CD8-positive, alpha-beta memory T cell (primary cell): ENCODE measurements around the gene SLC9A5. TPM values are rescaled to one million over a fixed set of nuclear protein-coding genes. Genes with fewer than 3 reads are reported as not detected.

Experiments
- CTCF ChIA-PET: fragments of 350-600 bp; sonication (Branson Sonifier 250); formaldehyde crosslinking; loops from one replicate; lab custom pipeline; 2021; ENCODE audit warnings: antibody characterized with exemption; lab: Charles Lee
- POLR2A ChIA-PET: fragments of 350-600 bp; sonication (Branson Sonifier 250); formaldehyde crosslinking; loops from one replicate; lab custom pipeline; 2021; ENCODE audit warnings: antibody characterized with exemption; lab: Charles Lee
- DNase-seq, 5 donors: peaks; one replicate each; pipeline versions ENCODE4 v3.0.0 to v3.0.0-alpha.2; 2020 to 2022; ENCODE audit warnings: mixed read lengths in 1 of 5
- H3K27ac ChIP-seq: one replicate; pipeline ENCODE4 v1.7.0; 2013; ENCODE audit warnings: low read depth, mild to moderate bottlenecking, low read length, moderate library complexity
- H3K27me3 ChIP-seq: 2 replicates; pipeline ENCODE4 v1.7.0; 2013; ENCODE audit warnings: low read length, mild to moderate bottlenecking; ENCODE audit not compliant: insufficient read depth, poor library complexity, severe bottlenecking
- H3K36me3 ChIP-seq: 2 replicates; pipeline ENCODE4 v1.7.0; 2013; ENCODE audit warnings: mild to moderate bottlenecking, low read length, moderate library complexity; ENCODE audit not compliant: insufficient read depth
- H3K4me1 ChIP-seq: 2 replicates; pipeline ENCODE4 v1.7.0; 2013; ENCODE audit warnings: mild to moderate bottlenecking, low read length, moderate library complexity; ENCODE audit not compliant: insufficient read depth
- H3K4me3 ChIP-seq: 2 replicates; pipeline ENCODE4 v1.7.0; 2013; ENCODE audit warnings: mild to moderate bottlenecking, low read length
- H3K9me3 ChIP-seq: 2 replicates; pipeline ENCODE4 v1.7.0; 2013; ENCODE audit warnings: mild to moderate bottlenecking, low read length
- H3K27ac Mint-ChIP-seq, 8 donors: one replicate each; pipeline ENCODE4 v1.8.0; 2020 to 2021; ENCODE audit warnings: mixed read lengths in 8 of 8, mild to moderate bottlenecking in 6 of 8, inconsistent platforms in 3 of 8, moderate library complexity in 3 of 8
- H3K27me3 Mint-ChIP-seq, 2 donors: one replicate each; pipeline ENCODE4 v1.8.0; 2020 to 2021; ENCODE audit warnings: mixed read lengths in 2 of 2, mild to moderate bottlenecking in 1 of 2, moderate library complexity in 1 of 2
- H3K36me3 Mint-ChIP-seq, 3 donors: one replicate each; pipeline ENCODE4 v1.8.0; 2020 to 2021; ENCODE audit warnings: mixed read lengths in 3 of 3, inconsistent platforms in 1 of 3, mild to moderate bottlenecking in 1 of 3
- H3K4me1 Mint-ChIP-seq, 3 donors: one replicate each; pipeline ENCODE4 v1.8.0; 2020 to 2021; ENCODE audit warnings: mixed read lengths in 3 of 3, inconsistent platforms in 1 of 3, mild to moderate bottlenecking in 1 of 3
- H3K4me3 Mint-ChIP-seq, 7 donors: one replicate each; pipeline ENCODE4 v1.8.0; 2020 to 2021; ENCODE audit warnings: mixed read lengths in 7 of 7, mild to moderate bottlenecking in 6 of 7, moderate library complexity in 4 of 7, inconsistent platforms in 2 of 7
- H3K9me3 Mint-ChIP-seq, 5 donors: one replicate each; pipeline ENCODE4 v1.8.0; 2020 to 2022; ENCODE audit warnings: mixed read lengths in 5 of 5, mild to moderate bottlenecking in 3 of 5, moderate library complexity in 2 of 5, inconsistent platforms in 1 of 5
- polyA plus RNA-seq: library from polyadenylated mRNA; unstranded; fragments of 300-500 nt; fragmentation: Illumina TruSeq; gene quantifications from one replicate; pipeline ENCODE4 v1.2.3, GENCODE V29; 2021
- total RNA-seq, 2 experiments: library from RNA; stranded (reverse); gene quantifications; one replicate each; pipeline ENCODE4 v1.2.3, GENCODE V29; 2021

Gene SLC9A5
- total and polyA plus RNA-seq, 3 experiments from 2014 or later, result 5.2 TPM; not detected in 1

GRCh38 chr16:67245674-67246080, 3.1 kb upstream of the SLC9A5 start:
- Mint-ChIP-seq H3K27me3 (no peaks in the 10 kb centered on the region), H3K27ac (peak overlapping the region; percentile 90 to 98 (median 95)), H3K9me3 (no peaks in the 10 kb centered on the region), H3K4me1 (peaks cover 34 to 62% (median 52%) of the 10 kb centered on the region in 3 donors), H3K36me3 (peaks cover 0 to 6% (median 0%) of the 10 kb centered on the region in 3 donors), H3K4me3 (peak overlapping the region; percentile 72 to 97 (median 81))
- peak overlapping the region; percentile 72 for H3K27ac ChIP-seq
- H3K36me3 ChIP-seq, result no peaks in the 10 kb centered on the region
- no peaks in the 10 kb centered on the region for H3K9me3 ChIP-seq
- POLR2A ChIA-PET, result interaction anchor here (0.7 to 2.2 kb wide), 2 partner anchors 19 to 51 kb away, joined by 3 to 15 read pairs; partner anchors contain the start of gene TMEM208
- CTCF ChIA-PET, result interaction anchor here (1.1 to 1.7 kb wide), 5 partner anchors 14 to 232 kb away, joined by 3 to 12 read pairs (median 4); partner anchors contain the start of gene TMEM208
- no peaks in the 10 kb centered on the region for H3K27me3 ChIP-seq
- H3K4me1 ChIP-seq, result peaks cover 48% of the 10 kb centered on the region
- DNase-seq, result no peak
- peak overlapping the region; percentile 73 for H3K4me3 ChIP-seq

GRCh38 chr16:67246081-67246755, 2.6 kb upstream of the SLC9A5 start:
- Mint-ChIP-seq H3K36me3 (peaks cover 0 to 6% (median 0%) of the 10 kb centered on the region in 3 donors), H3K27me3 (no peaks in the 10 kb centered on the region), H3K4me3 (peak overlapping the region; percentile 82 to 97 (median 91)), H3K9me3 (no peaks in the 10 kb centered on the region), H3K4me1 (peaks cover 34 to 61% (median 52%) of the 10 kb centered on the region in 3 donors), H3K27ac (peak overlapping the region; percentile 43 to 97 (median 88))
- ChIA-PET POLR2A (interaction anchor here (0.7 to 1.6 kb wide), 2 partner anchors 19 to 51 kb away, joined by 3 to 14 read pairs; partner anchors contain the start of gene TMEM208), CTCF (interaction anchor here (1.2 to 1.9 kb wide), 4 partner anchors 15 to 229 kb away, joined by 3 to 7 read pairs (median 4); partner anchors contain the start of genes FBXL8, TMEM208 and TRADD)
- Histone ChIP-seq H3K4me1 (peaks cover 48% of the 10 kb centered on the region), H3K27me3 (no peaks in the 10 kb centered on the region), H3K9me3 (no peaks in the 10 kb centered on the region), H3K36me3 (no peaks in the 10 kb centered on the region), H3K27ac (peak overlapping the region; percentile 72), H3K4me3 (peak overlapping the region; percentile 73)
- DNase-seq, result peak; percentile 21 to 69 (median 45)

GRCh38 chr16:67246756-67247191, 2.0 kb upstream of the SLC9A5 start:
- CTCF ChIA-PET, result interaction anchor here (0.6 to 1.9 kb wide), 6 partner anchors 15 to 267 kb away, joined by 3 to 7 read pairs (median 4); partner anchors contain the start of genes FBXL8, TMEM208 and TRADD
- POLR2A ChIA-PET, result interaction anchor here (1.6 kb wide), 1 partner anchor 20 kb away, joined by 14 read pairs; the partner anchor contains the start of gene TMEM208
- Histone ChIP-seq H3K27ac (peak overlapping the region; percentile 72), H3K9me3 (no peaks in the 10 kb centered on the region), H3K36me3 (no peaks in the 10 kb centered on the region), H3K4me3 (peak overlapping the region; percentile 73), H3K4me1 (peaks cover 48% of the 10 kb centered on the region), H3K27me3 (no peaks in the 10 kb centered on the region)
- DNase-seq, result peak in 3 of 5 donors; percentile 24 to 47 (median 46)
- Mint-ChIP-seq H3K4me1 (peaks cover 31 to 56% (median 52%) of the 10 kb centered on the region in 3 donors), H3K27ac (peak overlapping the region; percentile 67 to 97 (median 90)), H3K4me3 (peak overlapping the region; percentile 82 to 97 (median 91)), H3K9me3 (no peaks in the 10 kb centered on the region), H3K36me3 (peaks cover 0 to 6% (median 0%) of the 10 kb centered on the region in 3 donors), H3K27me3 (no peaks in the 10 kb centered on the region)

- H3K4me1 ChIP-seq, result peaks cover 48% of the 10 kb centered on the region
- peak; percentile 90 to 97 (median 95) for DNase-seq
- POLR2A ChIA-PET, result interaction anchor here (1.6 to 2.0 kb wide), 2 partner anchors 21 to 62 kb away, joined by 5 to 14 read pairs; partner anchors contain the start of gene TMEM208
- H3K4me3 ChIP-seq, result peak within 1 kb of the TSS; percentile 73
- H3K27ac Mint-ChIP-seq, result peak within 1 kb of the TSS; percentile 67 to 97 (median 90)
- peaks cover 0 to 6% (median 0%) of the 10 kb centered on the region in 3 donors for H3K36me3 Mint-ChIP-seq
- H3K27ac ChIP-seq, result peak within 1 kb of the TSS; percentile 72
- no peaks in the 10 kb centered on the region for H3K27me3 ChIP-seq
- H3K27me3 Mint-ChIP-seq, result no peaks in the 10 kb centered on the region
- H3K4me1 Mint-ChIP-seq, result peaks cover 31 to 56% (median 52%) of the 10 kb centered on the region in 3 donors
- peak within 1 kb of the TSS; percentile 82 to 97 (median 91) for H3K4me3 Mint-ChIP-seq
- H3K9me3 Mint-ChIP-seq, result no peaks in the 10 kb centered on the region
- no peaks in the 10 kb centered on the region for H3K36me3 ChIP-seq
- no peaks in the 10 kb centered on the region for H3K9me3 ChIP-seq
- CTCF ChIA-PET, result interaction anchor here (0.6 to 1.9 kb wide), 7 partner anchors 12 to 267 kb away, joined by 3 to 7 read pairs (median 3); partner anchors contain the start of genes FBXL8, TMEM208 and TRADD
These were observed 1.3 kb upstream of the SLC9A5 start, which contains the start of gene FHOD1 for GRCh38 chr16:67247192-67248072. Gene FHOD1, minus strand, starts transcription at chr16:67247481. Its CDS starts 71 bp downstream, at chr16:67247410.

GRCh38 chr16:67248073-67248400, 742 bp upstream of the SLC9A5 start:
- H3K9me3 Mint-ChIP-seq, result no peaks in the 10 kb centered on the region
- peak overlapping the region; percentile 54 to 97 (median 89) for H3K27ac Mint-ChIP-seq
- H3K4me3 ChIP-seq, result peak overlapping the region; percentile 73
- peak overlapping the region; percentile 82 to 97 (median 91) for H3K4me3 Mint-ChIP-seq
- no peaks in the 10 kb centered on the region for H3K27me3 ChIP-seq
- POLR2A ChIA-PET, result interaction anchor here (0.5 to 2.0 kb wide), 4 partner anchors 21 to 751 kb away, joined by 3 to 14 read pairs (median 4); partner anchors contain the start of gene TMEM208
- CTCF ChIA-PET, result interaction anchor here (0.7 to 1.9 kb wide), 5 partner anchors 13 to 266 kb away, joined by 3 to 7 read pairs (median 3); partner anchors contain the start of genes E2F4, FBXL8 and TRADD
- peak overlapping the region; percentile 29 for H3K27ac ChIP-seq
- no peaks in the 10 kb centered on the region for H3K36me3 ChIP-seq
- H3K36me3 Mint-ChIP-seq, result peaks cover 0 to 4% (median 0%) of the 10 kb centered on the region in 3 donors
- peaks cover 31 to 56% (median 52%) of the 10 kb centered on the region in 3 donors for H3K4me1 Mint-ChIP-seq
- no peak for DNase-seq
- no peaks in the 10 kb centered on the region for H3K27me3 Mint-ChIP-seq
- no peaks in the 10 kb centered on the region for H3K9me3 ChIP-seq
- peaks cover 48% of the 10 kb centered on the region for H3K4me1 ChIP-seq

GRCh38 chr16:67249178-67250044, 632 bp downstream of the SLC9A5 start:
- Mint-ChIP-seq H3K4me1 (peaks cover 26 to 46% (median 42%) of the 10 kb centered on the region in 3 donors), H3K36me3 (peaks cover 0 to 4% (median 0%) of the 10 kb centered on the region in 3 donors), H3K27ac (peak overlapping the region in 3 of 8 donors; percentile 56 to 93 (median 61)), H3K4me3 (peak overlapping the region; percentile 63 to 86 (median 82)), H3K27me3 (no peaks in the 10 kb centered on the region), H3K9me3 (no peaks in the 10 kb centered on the region)
- Histone ChIP-seq H3K4me3 (peak overlapping the region; percentile 73), H3K27ac (no peak overlapping the region), H3K4me1 (peaks cover 37% of the 10 kb centered on the region), H3K9me3 (no peaks in the 10 kb centered on the region), H3K36me3 (no peaks in the 10 kb centered on the region), H3K27me3 (no peaks in the 10 kb centered on the region)
- ChIA-PET POLR2A (interaction anchor here (1.0 kb wide), 1 partner anchor 23 kb away, joined by 3 read pairs; the partner anchor contains the start of gene TMEM208), CTCF (interaction anchor here (1.0 to 1.3 kb wide), 2 partner anchors 11 to 57 kb away, joined by 3 read pairs; partner anchors contain the start of gene E2F4)
- DNase-seq, result peak in 1 of 5 donors; percentile 36
